GM18507 (cell line): ENCODE measurements around the gene FBP2.

ENCODE experiments used
- DNase-seq: peaks from one replicate; pipeline ENCODE4 v3.0.0; 2011; ENCODE audit warnings: low read depth; ENCODE audit not compliant: insufficient read length; ENCODE audit errors: extremely low spot score
- FAIRE-seq: peaks from 2 replicates; lab custom pipeline; 2011; peaks lifted over from hg19 to GRCh38; lab: Jason Lieb, UNC

Gene FBP2

GRCh38 chr9:94526271-94526670 lies 67.4 kb downstream of the FBP2 start:
- FAIRE-seq (no peak), DNase-seq (no peak)

- DNase-seq (no peak), FAIRE-seq (no peak)
These were observed 68.1 kb downstream of the FBP2 start for GRCh38 chr9:94525396-94526035.

- FAIRE-seq: no peak
- no peak for DNase-seq
These were observed 76.4 kb downstream of the FBP2 start for GRCh38 chr9:94517254-94517653.

GRCh38 chr9:94514722-94515121 lies 78.9 kb downstream of the FBP2 start:
- DNase-seq: no peak
- FAIRE-seq: no peak

- DNase-seq (no peak), FAIRE-seq (no peak)
These were observed 81.7 kb downstream of the FBP2 start for GRCh38 chr9:94511955-94512265.

- no peak for FAIRE-seq
- no peak for DNase-seq
These were observed 82.3 kb downstream of the FBP2 start for GRCh38 chr9:94511134-94511954.
